GM23338 (cell line): ENCODE measurements around the gene ABCC1. TPM values are rescaled to one million over a fixed set of nuclear protein-coding genes. Genes with fewer than 3 reads are reported as not detected.

Experiments used
- ATAC-seq: fragments of 200-7000 bp; cut with Tn5 transposase; 3 replicates; pipeline ENCODE4 v1.9.1; 2020
- DNase-seq: peaks from one replicate; pipeline ENCODE4 v3.0.0-alpha.2; 2015; ENCODE audit warnings: low spot score
- H2AFZ ChIP-seq: fragments of 200-600 bp; sonication (generic); 2 replicates; pipeline ENCODE4 v1.8.0; 2016; ENCODE audit warnings: antibody characterized with exemption, mild to moderate bottlenecking, moderate library complexity
- H3F3A ChIP-seq: fragments of 200-600 bp; sonication (generic); replicated peaks from 2 replicates; pipeline ENCODE4 v1.8.0; 2017; ENCODE audit warnings: antibody characterized with exemption, mixed run types, low read depth
- H3K27ac ChIP-seq: fragments of 200-600 bp; sonication (generic); 2 replicates; pipeline ENCODE4 v1.6.1; 2016; ENCODE audit warnings: low read depth
- H3K27me3 ChIP-seq: fragments of 200-600 bp; sonication (generic); 2 replicates; pipeline ENCODE4 v1.8.0; 2016; ENCODE audit warnings: mild to moderate bottlenecking, mixed run types, moderate library complexity; ENCODE audit not compliant: insufficient read depth
- H3K36me3 ChIP-seq: fragments of 200-600 bp; sonication (generic); 2 replicates; pipeline ENCODE4 v1.8.0; 2016; ENCODE audit warnings: mild to moderate bottlenecking; ENCODE audit not compliant: insufficient read depth
- H3K4me1 ChIP-seq: fragments of 200-600 bp; sonication (generic); 2 replicates; pipeline ENCODE4 v1.8.0; 2016; ENCODE audit warnings: mild to moderate bottlenecking, moderate library complexity; ENCODE audit not compliant: insufficient read depth
- H3K4me2 ChIP-seq: fragments of 200-600 bp; sonication (generic); 2 replicates; pipeline ENCODE4 v1.7.1; 2017; ENCODE audit warnings: mixed run types
- H3K4me3 ChIP-seq: fragments of 200-600 bp; sonication (generic); 2 replicates; pipeline ENCODE4 v1.6.1; 2016; ENCODE audit warnings: mixed run types
- H3K79me2 ChIP-seq: fragments of 200-600 bp; sonication (generic); replicated peaks from 2 replicates; pipeline ENCODE4 v1.8.0; 2017; ENCODE audit warnings: mild to moderate bottlenecking; ENCODE audit not compliant: insufficient read depth
- H3K9me2 ChIP-seq: fragments of 200-600 bp; sonication (generic); 2 replicates; pipeline ENCODE4 v1.8.0; 2017; ENCODE audit not compliant: insufficient read depth
- H4K20me1 ChIP-seq: fragments of 200-600 bp; sonication (generic); replicated peaks from 2 replicates; pipeline ENCODE4 v1.8.0; 2017; ENCODE audit warnings: mild to moderate bottlenecking; ENCODE audit not compliant: insufficient read depth
- H3K27ac Mint-ChIP-seq: 2 replicates; pipeline ENCODE4 v1.8.0; 2020; ENCODE audit warnings: inconsistent platforms, mild to moderate bottlenecking, moderate library complexity, mixed read lengths
- H3K27me3 Mint-ChIP-seq: 3 replicates; pipeline ENCODE4 v1.8.0; 2022; ENCODE audit warnings: low read depth, mild to moderate bottlenecking, moderate library complexity, mixed read lengths, inconsistent platforms; ENCODE audit not compliant: insufficient read depth, poor library complexity
- H3K36me3 Mint-ChIP-seq: 3 replicates; pipeline ENCODE4 v1.8.0; 2021; ENCODE audit warnings: low read depth, mild to moderate bottlenecking, inconsistent platforms, moderate library complexity, mixed read lengths
- H3K4me1 Mint-ChIP-seq: 3 replicates; pipeline ENCODE4 v1.8.0; 2020; ENCODE audit warnings: mild to moderate bottlenecking, inconsistent platforms, mixed read lengths
- H3K4me3 Mint-ChIP-seq: 3 replicates; pipeline ENCODE4 v1.8.0; 2021; ENCODE audit warnings: moderate library complexity, mild to moderate bottlenecking, inconsistent platforms, mixed read lengths
- H3K9me3 Mint-ChIP-seq: 3 replicates; pipeline ENCODE4 v1.8.0; 2020; ENCODE audit warnings: moderate library complexity, mild to moderate bottlenecking, inconsistent platforms, mixed read lengths
- CREB1 ChIP-seq: fragments of 250-450 bp; sonication (Bioruptor Pico); IDR thresholded peaks from 2 replicates; pipeline ENCODE4 v1.5.0; 2020; ENCODE audit warnings: low read depth, mild to moderate bottlenecking, moderate library complexity
- CTCF ChIP-seq, 2 experiments: fragments of 200-600 bp in 1 of 2; sonication (generic) in 1 of 2; conservative IDR thresholded peaks; 2 replicates each; pipeline versions ENCODE4 v1.5.1 to v1.6.1; 2016 to 2017; ENCODE audit warnings: antibody characterized with exemption in 2 of 2, low read depth in 2 of 2, mild to moderate bottlenecking in 2 of 2, moderate library complexity in 1 of 2
- ETS1 ChIP-seq: IDR thresholded peaks from 2 replicates; pipeline ENCODE4 v1.6.1; 2016; ENCODE audit warnings: antibody characterized with exemption
- EZH2 ChIP-seq: fragments of 200-600 bp; sonication (generic); IDR thresholded peaks from one replicate; pipeline ENCODE4 v1.8.0; 2017; ENCODE audit warnings: antibody characterized with exemption, mild to moderate bottlenecking, low read depth; ENCODE audit not compliant: unreplicated experiment
- EZH2phosphoT487 ChIP-seq: fragments of 200-600 bp; sonication (generic); IDR thresholded peaks from one replicate; pipeline ENCODE4 v1.8.1; 2018; ENCODE audit warnings: antibody characterized with exemption; ENCODE audit not compliant: unreplicated experiment
- JUNB ChIP-seq: IDR thresholded peaks from one replicate; pipeline ENCODE4 v1.6.1; 2016; ENCODE audit warnings: antibody characterized with exemption; ENCODE audit not compliant: unreplicated experiment
- NANOG ChIP-seq: IDR thresholded peaks from 2 replicates; pipeline ENCODE4 v1.6.1; 2016; ENCODE audit warnings: antibody characterized with exemption, borderline replicate concordance
- POLR2AphosphoS5 ChIP-seq: IDR thresholded peaks from 2 replicates; pipeline ENCODE4 v1.6.1; 2016; ENCODE audit warnings: antibody characterized with exemption, low read depth
- REST ChIP-seq: IDR thresholded peaks from one replicate; pipeline ENCODE4 v1.6.1; 2018; ENCODE audit warnings: antibody characterized with exemption; ENCODE audit not compliant: unreplicated experiment
- STAT1 ChIP-seq: IDR thresholded peaks from one replicate; pipeline ENCODE4 v1.6.1; 2016; ENCODE audit warnings: antibody characterized with exemption; ENCODE audit not compliant: unreplicated experiment
- ZNF114 ChIP-seq: fragments of 250-450 bp; sonication (Bioruptor Pico); IDR thresholded peaks from 2 replicates; pipeline ENCODE4 v1.5.0; 2020; ENCODE audit warnings: mild to moderate bottlenecking, moderate library complexity
- ZNF331 ChIP-seq: fragments of 250-450 bp; sonication (Bioruptor Pico); IDR thresholded peaks from 2 replicates; pipeline ENCODE4 v1.5.0; 2020; ENCODE audit warnings: low read depth, mild to moderate bottlenecking, moderate library complexity
- ZNF462 ChIP-seq: fragments of 250-450 bp; sonication (Bioruptor Pico); IDR thresholded peaks from 2 replicates; pipeline ENCODE4 v1.5.0; 2020; ENCODE audit warnings: mild to moderate bottlenecking, moderate library complexity
- polyA plus RNA-seq: library from polyadenylated mRNA; unstranded; fragments of >200 nt; fragmentation: Nextera tagmentation; extraction: Ambion mirVana; gene quantifications from 2 replicates; pipeline ENCODE4 v1.2.1, GENCODE V29; 2016
- total RNA-seq: library from RNA; depleted of rRNA; stranded (reverse); fragments of >200 nt; shearing (Covaris generic); gene quantifications from 2 replicates; pipeline ENCODE4 v1.2.3, GENCODE V29; 2014

The ABCC1 gene
- total and polyA plus RNA-seq, 2 experiments from 2014 or later: 11.0 to 46.6 TPM

- Histone ChIP-seq H3F3A (no peaks in the 10 kb centered on the region), H2AFZ (no peak overlapping the region), H3K79me2 (peaks cover under 1% of the 10 kb centered on the region; the same call in 1 of the 2 replicates), H3K4me2 (no peak overlapping the region), H4K20me1 (peaks cover 17% of the 10 kb centered on the region), H3K4me1 (no peaks in the 10 kb centered on the region), H3K27me3 (no peaks in the 10 kb centered on the region), H3K4me3 (no peak overlapping the region), H3K27ac (no peak overlapping the region), H3K36me3 (peaks cover 7% of the 10 kb centered on the region), H3K9me2 (no peaks in the 10 kb centered on the region)
- peaks cover 66% of the 10 kb centered on the region for H3K36me3 Mint-ChIP-seq
- H3K27ac Mint-ChIP-seq: 0 out of 2 replicates have a peak overlapping the region, but pooled peaks have one; percentile 56
- H3K9me3 Mint-ChIP-seq: no peaks in the 10 kb centered on the region
- peaks cover 5% of the 10 kb centered on the region for H3K27me3 Mint-ChIP-seq
- no peak for DNase-seq
- TF ChIP-seq POLR2AphosphoS5 (no peak), REST (no peak), CTCF (conservative IDR thresholded peaks at IDR 0.05; ENCODE audit: low read depth in 2 of 2) (no peak), NANOG (no peak), ZNF462 (CRISPR knock-in tag) (no peak), CREB1 (CRISPR knock-in tag) (no peak), ZNF114 (CRISPR knock-in tag) (no peak), EZH2 (no peak), ZNF331 (CRISPR knock-in tag) (no peak), EZH2phosphoT487 (no peak), JUNB (no peak), ETS1 (no peak), STAT1 (no peak)
- peaks cover 2% of the 10 kb centered on the region; the same call in 1 of the 3 replicates for H3K4me1 Mint-ChIP-seq
- no peak for ATAC-seq
- H3K4me3 Mint-ChIP-seq: no peak overlapping the region
Observed at GRCh38 chr16:16017812-16018211, 68.4 kb downstream of the ABCC1 start.
